Ishikawa (cell line): ENCODE results near the gene RCOR3.

Experiments
- CEBPB ChIP-seq: IDR thresholded peaks from 2 replicates; pipeline ENCODE4 v1.6.1; 2012
- CREB1 ChIP-seq: IDR thresholded peaks from 2 replicates; pipeline ENCODE4 v1.6.1; 2012; ENCODE audit warnings: low read depth
- EGR1 ChIP-seq: IDR thresholded peaks from 2 replicates; pipeline ENCODE4 v1.6.1; 2012
- EP300 ChIP-seq: IDR thresholded peaks from 2 replicates; pipeline ENCODE4 v1.6.1; 2012; ENCODE audit warnings: borderline replicate concordance
- FOXM1 ChIP-seq: IDR thresholded peaks from 2 replicates; pipeline ENCODE4 v1.6.1; 2012; ENCODE audit warnings: low read depth, borderline replicate concordance
- NFIC ChIP-seq: IDR thresholded peaks from 2 replicates; pipeline ENCODE4 v1.6.1; 2012
- RAD21 ChIP-seq: IDR thresholded peaks from 2 replicates; pipeline ENCODE4 v1.6.1; 2012; ENCODE audit warnings: low read depth
- TAF1 ChIP-seq: IDR thresholded peaks from 2 replicates; pipeline ENCODE4 v1.6.1; 2012; ENCODE audit warnings: low read depth, mild to moderate bottlenecking
- TCF12 ChIP-seq: IDR thresholded peaks from 2 replicates; pipeline ENCODE4 v1.6.1; 2012; ENCODE audit warnings: low read depth
- TEAD4 ChIP-seq: IDR thresholded peaks from 2 replicates; pipeline ENCODE4 v1.6.1; 2012
- YY1 ChIP-seq: IDR thresholded peaks from 2 replicates; pipeline ENCODE4 v1.6.1; 2012; ENCODE audit warnings: low read depth
- ZBTB7A ChIP-seq: IDR thresholded peaks from 2 replicates; pipeline ENCODE4 v1.6.1; 2012; ENCODE audit warnings: low read depth
- TF ChIP-seq, protein P1 (sequence below): IDR thresholded peaks from 2 replicates; pipeline ENCODE4 v1.6.1; 2012
- TF ChIP-seq, protein P2 (sequence below): IDR thresholded peaks from 2 replicates; pipeline ENCODE4 v1.6.1; 2012; ENCODE audit warnings: low read depth, mild to moderate bottlenecking
- TF ChIP-seq, protein P3 (sequence below): IDR thresholded peaks from 2 replicates; pipeline ENCODE4 v1.6.1; 2012

Gene RCOR3

DNA sequence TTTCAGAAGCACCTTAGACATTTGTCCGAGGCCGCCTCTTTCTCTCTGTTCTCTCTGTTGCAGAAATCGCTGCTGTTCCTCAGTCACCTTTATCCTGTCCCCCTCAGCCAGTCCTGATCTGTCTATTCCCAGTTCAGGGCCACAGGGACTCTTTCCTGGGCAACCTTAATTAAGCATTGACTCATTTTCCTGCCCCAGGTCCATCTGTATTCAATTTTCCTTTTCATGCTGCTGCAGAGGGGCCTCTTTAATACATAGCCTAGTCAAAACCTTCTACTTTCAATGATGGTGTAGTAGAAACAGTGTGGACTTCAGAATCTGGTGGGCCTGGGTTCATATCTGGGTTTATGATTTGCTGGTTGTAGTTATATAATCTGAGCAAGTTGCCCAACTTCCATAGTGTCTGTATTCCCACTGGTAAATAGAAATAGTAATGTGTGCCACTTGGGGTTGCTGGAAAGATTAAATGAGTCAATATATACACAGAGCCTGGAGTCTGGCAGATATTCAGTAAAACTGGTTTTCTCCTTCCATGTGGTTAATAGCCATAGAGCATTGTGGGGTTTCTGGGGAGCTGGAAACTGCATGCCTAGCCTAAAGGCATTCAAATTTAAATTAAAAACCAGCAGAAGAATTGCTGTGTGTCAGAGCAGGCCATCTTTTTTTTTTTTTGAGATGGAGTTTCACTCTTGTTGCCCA is 72.0 kb downstream of the RCOR3 start:
- TF ChIP-seq EP300 (no peak), ZBTB7A (no peak), CREB1 (no peak), TEAD4 (no peak), TAF1 (no peak), YY1 (no peak), RAD21 (no peak)
- TF ChIP-seq, protein P1, sequence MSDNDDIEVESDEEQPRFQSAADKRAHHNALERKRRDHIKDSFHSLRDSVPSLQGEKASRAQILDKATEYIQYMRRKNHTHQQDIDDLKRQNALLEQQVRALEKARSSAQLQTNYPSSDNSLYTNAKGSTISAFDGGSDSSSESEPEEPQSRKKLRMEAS: no peak

DNA sequence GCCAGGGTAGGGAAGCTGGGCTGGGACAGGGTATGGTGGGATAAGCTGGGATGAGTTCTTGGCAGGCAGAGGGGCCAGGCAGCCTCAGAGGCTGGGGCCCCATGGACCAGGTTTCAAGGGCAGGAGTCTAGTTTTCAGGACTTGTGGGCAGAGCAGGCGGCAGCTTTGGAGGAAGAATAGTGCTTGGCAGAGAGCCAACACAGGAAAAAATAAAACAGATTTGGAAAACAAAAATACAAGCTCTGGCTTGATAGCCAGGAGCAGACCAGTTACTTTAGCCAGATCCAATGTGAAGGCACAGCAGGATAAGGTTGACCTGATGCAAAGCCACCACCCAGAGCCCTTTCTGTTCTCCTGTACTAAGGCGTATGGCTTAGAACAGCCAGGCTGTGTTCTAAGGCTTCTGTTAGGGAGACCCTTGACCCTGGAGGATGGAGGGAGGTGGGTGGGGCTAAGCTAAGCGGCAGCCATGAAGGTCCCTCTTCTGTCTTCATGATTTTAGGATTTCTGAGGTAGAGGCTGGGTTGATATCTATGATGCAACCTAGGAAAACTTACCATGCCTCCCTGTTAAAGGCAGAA is 73.0 kb downstream of the RCOR3 start:
- no peak for TF ChIP-seq TAF1
- TF ChIP-seq EP300: no peak
- no peak for TF ChIP-seq CEBPB
- TF ChIP-seq NFIC: peak; percentile 39; the same call in 1 of the 2 replicates

DNA sequence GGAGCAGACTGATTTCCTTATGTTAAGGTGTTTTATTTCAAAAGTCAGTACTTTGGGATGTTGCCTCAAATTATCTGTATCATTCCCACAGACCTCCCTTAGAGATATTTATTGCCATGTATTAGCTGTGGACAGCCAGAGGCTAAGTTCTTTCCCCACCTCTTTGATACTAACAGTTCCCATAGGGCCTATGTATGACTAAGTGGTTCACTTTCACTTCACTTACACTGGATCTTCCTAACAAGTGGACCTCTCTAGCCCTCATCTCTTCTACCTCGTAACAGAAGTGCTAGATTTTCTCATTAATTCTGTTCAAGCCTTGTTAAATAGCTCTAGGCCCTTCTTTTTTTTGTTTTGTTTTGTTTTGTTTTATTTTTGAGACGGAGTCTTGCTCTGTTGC is 73.7 kb downstream of the RCOR3 start:
- TF ChIP-seq, protein P2, sequence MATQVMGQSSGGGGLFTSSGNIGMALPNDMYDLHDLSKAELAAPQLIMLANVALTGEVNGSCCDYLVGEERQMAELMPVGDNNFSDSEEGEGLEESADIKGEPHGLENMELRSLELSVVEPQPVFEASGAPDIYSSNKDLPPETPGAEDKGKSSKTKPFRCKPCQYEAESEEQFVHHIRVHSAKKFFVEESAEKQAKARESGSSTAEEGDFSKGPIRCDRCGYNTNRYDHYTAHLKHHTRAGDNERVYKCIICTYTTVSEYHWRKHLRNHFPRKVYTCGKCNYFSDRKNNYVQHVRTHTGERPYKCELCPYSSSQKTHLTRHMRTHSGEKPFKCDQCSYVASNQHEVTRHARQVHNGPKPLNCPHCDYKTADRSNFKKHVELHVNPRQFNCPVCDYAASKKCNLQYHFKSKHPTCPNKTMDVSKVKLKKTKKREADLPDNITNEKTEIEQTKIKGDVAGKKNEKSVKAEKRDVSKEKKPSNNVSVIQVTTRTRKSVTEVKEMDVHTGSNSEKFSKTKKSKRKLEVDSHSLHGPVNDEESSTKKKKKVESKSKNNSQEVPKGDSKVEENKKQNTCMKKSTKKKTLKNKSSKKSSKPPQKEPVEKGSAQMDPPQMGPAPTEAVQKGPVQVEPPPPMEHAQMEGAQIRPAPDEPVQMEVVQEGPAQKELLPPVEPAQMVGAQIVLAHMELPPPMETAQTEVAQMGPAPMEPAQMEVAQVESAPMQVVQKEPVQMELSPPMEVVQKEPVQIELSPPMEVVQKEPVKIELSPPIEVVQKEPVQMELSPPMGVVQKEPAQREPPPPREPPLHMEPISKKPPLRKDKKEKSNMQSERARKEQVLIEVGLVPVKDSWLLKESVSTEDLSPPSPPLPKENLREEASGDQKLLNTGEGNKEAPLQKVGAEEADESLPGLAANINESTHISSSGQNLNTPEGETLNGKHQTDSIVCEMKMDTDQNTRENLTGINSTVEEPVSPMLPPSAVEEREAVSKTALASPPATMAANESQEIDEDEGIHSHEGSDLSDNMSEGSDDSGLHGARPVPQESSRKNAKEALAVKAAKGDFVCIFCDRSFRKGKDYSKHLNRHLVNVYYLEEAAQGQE: no peak
- TF ChIP-seq RAD21 (no peak), NFIC (no peak), TCF12 (no peak), CREB1 (no peak)
- TF ChIP-seq, protein P3, sequence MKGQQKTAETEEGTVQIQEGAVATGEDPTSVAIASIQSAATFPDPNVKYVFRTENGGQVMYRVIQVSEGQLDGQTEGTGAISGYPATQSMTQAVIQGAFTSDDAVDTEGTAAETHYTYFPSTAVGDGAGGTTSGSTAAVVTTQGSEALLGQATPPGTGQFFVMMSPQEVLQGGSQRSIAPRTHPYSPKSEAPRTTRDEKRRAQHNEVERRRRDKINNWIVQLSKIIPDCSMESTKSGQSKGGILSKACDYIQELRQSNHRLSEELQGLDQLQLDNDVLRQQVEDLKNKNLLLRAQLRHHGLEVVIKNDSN: no peak

DNA sequence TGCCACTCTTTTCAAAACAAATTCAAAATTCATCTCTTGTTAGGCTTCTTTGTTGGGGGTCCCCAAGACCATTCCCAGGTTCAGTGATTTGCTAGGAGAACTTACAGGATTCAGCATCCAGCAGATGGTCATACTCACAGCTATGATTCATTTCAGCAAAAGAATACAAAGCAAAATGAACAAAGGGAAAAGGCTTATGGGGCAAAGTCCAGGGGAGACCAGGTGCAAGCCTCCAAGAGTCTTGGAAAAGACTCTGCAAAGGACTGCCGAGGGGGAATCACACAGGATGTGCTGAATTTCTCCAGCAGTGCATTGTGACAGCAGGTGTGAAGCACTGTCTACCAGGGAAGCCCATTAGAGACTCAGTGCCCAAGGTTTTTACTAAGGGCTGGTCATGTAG is 74.7 kb downstream of the RCOR3 start:
- TF ChIP-seq TAF1: no peak
- no peak for TF ChIP-seq TCF12
- TF ChIP-seq ZBTB7A: no peak
- TF ChIP-seq RAD21: no peak
- no peak for TF ChIP-seq FOXM1
- TF ChIP-seq, protein P1: no peak
- TF ChIP-seq, protein P2: no peak
- TF ChIP-seq YY1: no peak
- TF ChIP-seq TEAD4: no peak
- no peak for TF ChIP-seq NFIC
- TF ChIP-seq, protein P3: no peak
- TF ChIP-seq EGR1: no peak
- TF ChIP-seq CEBPB: no peak
- no peak for TF ChIP-seq EP300
- no peak for TF ChIP-seq CREB1

DNA sequence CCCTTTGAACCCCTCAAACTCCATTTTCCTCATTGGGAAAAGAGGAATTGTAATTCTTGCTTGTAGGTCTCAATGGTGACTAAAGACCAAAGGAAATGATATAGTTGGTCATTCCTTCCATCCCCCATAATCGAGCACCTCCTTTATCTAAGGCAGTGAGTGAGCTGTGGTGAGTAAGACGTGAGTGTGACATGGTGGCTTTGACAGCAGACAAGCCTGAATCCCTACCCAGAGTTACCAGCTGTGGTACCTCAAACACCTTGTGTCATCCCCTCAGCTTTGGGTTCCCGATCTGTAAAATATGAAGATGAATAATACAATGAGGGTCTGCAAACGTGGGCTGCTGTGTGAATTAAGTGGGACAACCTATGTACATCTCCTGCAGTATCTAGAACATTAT is 75.8 kb downstream of the RCOR3 start:
- TF ChIP-seq CEBPB (no peak), TCF12 (no peak), YY1 (no peak), ZBTB7A (no peak), TAF1 (no peak), TEAD4 (no peak)
- TF ChIP-seq, protein P3: no peak

DNA sequence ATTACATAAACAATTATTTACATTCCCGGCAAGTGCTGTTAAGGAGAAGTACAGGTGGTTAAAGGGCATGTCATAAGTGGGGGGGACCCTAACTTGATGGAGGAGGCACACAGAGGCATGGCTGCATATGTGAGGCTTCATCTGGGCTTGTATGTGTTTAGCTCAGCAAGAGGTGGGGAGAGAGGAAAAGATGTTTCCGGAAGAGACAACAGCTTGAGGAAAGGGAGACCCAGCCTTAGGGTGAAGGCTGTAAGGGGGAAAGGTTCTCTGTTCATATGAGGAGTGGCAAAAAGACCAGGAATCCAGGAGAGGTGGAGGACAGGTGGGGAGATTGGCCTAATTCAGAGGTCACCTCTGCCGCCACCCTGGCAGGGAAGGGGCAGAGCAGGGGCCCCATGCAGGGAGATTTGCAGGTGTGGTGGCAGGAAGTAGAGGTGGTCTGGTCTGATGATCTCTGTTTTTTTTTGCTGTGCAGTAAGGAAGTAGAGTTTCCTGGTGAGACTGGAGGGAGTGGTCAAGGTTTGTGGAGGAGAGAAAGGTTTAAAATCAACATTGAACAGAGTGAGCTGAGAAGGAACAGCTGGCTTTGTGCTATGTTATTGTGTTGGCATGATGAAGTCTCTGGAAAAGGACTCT is 76.5 kb downstream of the RCOR3 start:
- no peak for TF ChIP-seq EP300
- no peak for TF ChIP-seq FOXM1
